MCF 10A (cell line): ENCODE results near the gene NAT16. TPM values are rescaled to one million over a fixed set of nuclear protein-coding genes. Genes with fewer than 3 reads are reported as not detected.

Experiments used
- BruUV-seq: library from RNA; stranded (reverse); fragments of 400-500 nt; replicated peaks from 2 replicates; lab custom pipeline; 2021; lab: Mats Ljungman, UMichigan
- CTCF ChIA-PET: fragments of 300-600 bp; sonication (Branson Sonifier 250); formaldehyde crosslinking; extraction: SDS; loops from one replicate; lab custom pipeline; 2021; ENCODE audit warnings: antibody characterized with exemption, inconsistent platforms; lab: Yijun Ruan, JAX
- POLR2A ChIA-PET: fragments of 300-600, 350-650 bp; sonication (Branson Sonifier 250); formaldehyde crosslinking; extraction: SDS; loops from one replicate; lab custom pipeline; 2020; ENCODE audit warnings: antibody characterized with exemption, inconsistent platforms; lab: Yijun Ruan, JAX
- DNase-seq: peaks from one replicate; pipeline ENCODE4 v3.0.0-alpha.2; 2018; ENCODE audit not compliant: unreplicated experiment
- H3K27ac Mint-ChIP-seq: one replicate; pipeline ENCODE4 v1.8.0; 2022; ENCODE audit warnings: mild to moderate bottlenecking, low read depth, mixed read lengths; ENCODE audit not compliant: unreplicated experiment
- H3K27me3 Mint-ChIP-seq: one replicate; pipeline ENCODE4 v1.8.0; 2022; ENCODE audit warnings: mixed read lengths; ENCODE audit not compliant: insufficient read depth, unreplicated experiment
- H3K36me3 Mint-ChIP-seq: one replicate; pipeline ENCODE4 v1.8.0; 2022; ENCODE audit warnings: mild to moderate bottlenecking, moderate library complexity, mixed read lengths; ENCODE audit not compliant: insufficient read depth, unreplicated experiment
- H3K4me1 Mint-ChIP-seq: one replicate; pipeline ENCODE4 v1.8.0; 2022; ENCODE audit warnings: mixed read lengths; ENCODE audit not compliant: insufficient read depth, unreplicated experiment
- H3K4me3 Mint-ChIP-seq: one replicate; pipeline ENCODE4 v1.8.0; 2022; ENCODE audit warnings: mild to moderate bottlenecking, moderate library complexity, mixed read lengths; ENCODE audit not compliant: unreplicated experiment
- H3K9me3 Mint-ChIP-seq: one replicate; pipeline ENCODE4 v1.8.0; 2022; ENCODE audit warnings: mixed read lengths; ENCODE audit not compliant: unreplicated experiment
- intact Hi-C: fragments of 100-400 bp; cut with micrococcal nuclease; formaldehyde crosslinking; loops from 2 replicates; pipeline ENCODE4 v1.14.1; 2022
- total RNA-seq: library from RNA; stranded (reverse); gene quantifications from 2 replicates; pipeline ENCODE4 v1.2.3, GENCODE V29; 2022
- TF ChIP-seq, protein P1 (sequence below): fragments of 200-600 bp; IDR thresholded peaks from one replicate; pipeline ENCODE4 v1.8.0; 2022; ENCODE audit warnings: antibody characterized with exemption, mild to moderate bottlenecking; ENCODE audit not compliant: unreplicated experiment

NAT16 gene
- total RNA-seq, 1 experiment from 2014 or later = not detected

DNA sequence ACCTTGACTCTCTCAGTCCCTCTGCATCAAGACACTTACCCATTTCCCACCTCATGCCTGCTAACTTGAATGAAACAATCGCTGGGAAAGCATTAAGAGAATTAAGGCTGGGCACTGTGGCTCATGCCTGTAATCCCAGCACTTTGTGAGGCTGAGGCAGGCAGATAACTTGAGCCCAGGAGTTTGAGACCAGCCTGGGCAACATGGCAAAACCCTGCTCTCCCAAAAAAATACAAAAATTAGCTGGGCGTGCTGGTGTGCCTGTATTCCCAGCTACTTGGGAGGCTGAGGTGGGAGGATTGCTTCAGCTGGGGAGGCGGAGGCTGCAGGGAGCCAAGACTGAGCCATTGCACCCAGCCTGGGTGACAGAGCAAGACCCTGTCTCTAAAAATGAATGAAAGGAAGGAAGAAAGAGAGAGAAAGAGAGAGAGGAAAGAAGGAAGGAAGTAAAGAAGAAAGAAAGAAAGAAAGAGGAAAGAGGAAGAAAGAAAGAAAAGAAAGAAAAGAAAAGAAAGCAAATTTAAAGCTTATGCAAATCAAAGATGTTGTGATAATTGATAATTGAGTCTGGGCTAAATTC is 52.5 kb downstream of the NAT16 start:
- Mint-ChIP-seq H3K27me3 (no peaks in the 10 kb centered on the region), H3K27ac (peak overlapping the region; percentile 85), H3K4me1 (peaks cover 46% of the 10 kb centered on the region), H3K9me3 (no peaks in the 10 kb centered on the region), H3K36me3 (peaks cover 34% of the 10 kb centered on the region), H3K4me3 (peak overlapping the region; percentile 76)
- TSS peak; percentile 84 for BruUV-seq
- intact Hi-C loops = loop anchor here (2.0 kb wide), 1 partner anchor 27 kb away; no protein-coding TSS in a partner anchor
- ChIA-PET CTCF (interaction anchor here (0.6 to 1.7 kb wide), 5 partner anchors 8 to 164 kb away, joined by 3 to 6 read pairs (median 4); no protein-coding TSS in a partner anchor), POLR2A (interaction anchor here (1.0 to 3.6 kb wide), 7 partner anchors 10 to 116 kb away, joined by 3 to 24 read pairs (median 6); partner anchors contain the start of gene TRIM56)
- DNase-seq = no peak
- TF ChIP-seq, protein P1, sequence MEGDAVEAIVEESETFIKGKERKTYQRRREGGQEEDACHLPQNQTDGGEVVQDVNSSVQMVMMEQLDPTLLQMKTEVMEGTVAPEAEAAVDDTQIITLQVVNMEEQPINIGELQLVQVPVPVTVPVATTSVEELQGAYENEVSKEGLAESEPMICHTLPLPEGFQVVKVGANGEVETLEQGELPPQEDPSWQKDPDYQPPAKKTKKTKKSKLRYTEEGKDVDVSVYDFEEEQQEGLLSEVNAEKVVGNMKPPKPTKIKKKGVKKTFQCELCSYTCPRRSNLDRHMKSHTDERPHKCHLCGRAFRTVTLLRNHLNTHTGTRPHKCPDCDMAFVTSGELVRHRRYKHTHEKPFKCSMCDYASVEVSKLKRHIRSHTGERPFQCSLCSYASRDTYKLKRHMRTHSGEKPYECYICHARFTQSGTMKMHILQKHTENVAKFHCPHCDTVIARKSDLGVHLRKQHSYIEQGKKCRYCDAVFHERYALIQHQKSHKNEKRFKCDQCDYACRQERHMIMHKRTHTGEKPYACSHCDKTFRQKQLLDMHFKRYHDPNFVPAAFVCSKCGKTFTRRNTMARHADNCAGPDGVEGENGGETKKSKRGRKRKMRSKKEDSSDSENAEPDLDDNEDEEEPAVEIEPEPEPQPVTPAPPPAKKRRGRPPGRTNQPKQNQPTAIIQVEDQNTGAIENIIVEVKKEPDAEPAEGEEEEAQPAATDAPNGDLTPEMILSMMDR = no peak

- peak within 1 kb of the TSS; percentile 85 for H3K27ac Mint-ChIP-seq
- no peaks in the 10 kb centered on the region for H3K9me3 Mint-ChIP-seq
- CTCF ChIA-PET = interaction anchor here (0.6 to 1.7 kb wide), 7 partner anchors 14 to 229 kb away, joined by 3 to 6 read pairs (median 3); no protein-coding TSS in a partner anchor
- peaks cover 49% of the 10 kb centered on the region for H3K4me1 Mint-ChIP-seq
- BruUV-seq = TSS peak; percentile 19
- peaks cover 28% of the 10 kb centered on the region for H3K36me3 Mint-ChIP-seq
- POLR2A ChIA-PET = interaction anchor here (0.7 to 3.6 kb wide), 14 partner anchors 8 to 699 kb away, joined by 3 to 24 read pairs (median 6); partner anchors contain the start of genes PLOD3, TRIM56, ZCWPW1 and ZNHIT1
- peak; percentile 99 for DNase-seq
- peak within 1 kb of the TSS; percentile 76 for H3K4me3 Mint-ChIP-seq
- intact Hi-C loops = loop anchor here (2.0 kb wide), 1 partner anchor 26 kb away; no protein-coding TSS in a partner anchor
- no peaks in the 10 kb centered on the region for H3K27me3 Mint-ChIP-seq
- TF ChIP-seq, protein P1 = peak; percentile 37
Measured at GRCh38 chr7:101126651-101127459, 53.2 kb downstream of the NAT16 start, which contains the start of gene SERPINE1. Gene SERPINE1, plus strand, starts transcription at chr7:101127104. Its CDS starts 1,290 bp downstream, at chr7:101128394.

- intact Hi-C loops = loop anchor here (2.0 kb wide), 1 partner anchor 25 kb away; no protein-coding TSS in a partner anchor
- no peaks in the 10 kb centered on the region for H3K9me3 Mint-ChIP-seq
- H3K27ac Mint-ChIP-seq = peak overlapping the region; percentile 85
- BruUV-seq = no TSS peak
- H3K4me1 Mint-ChIP-seq = peaks cover 47% of the 10 kb centered on the region
- peak; percentile 88 for DNase-seq
- POLR2A ChIA-PET = interaction anchor here (0.7 to 3.6 kb wide), 16 partner anchors 9 to 698 kb away, joined by 3 to 24 read pairs (median 4); partner anchors contain the start of genes PLOD3, TRIM56, UFSP1 and ZCWPW1
- TF ChIP-seq, protein P1 = no peak
- peaks cover 22% of the 10 kb centered on the region for H3K36me3 Mint-ChIP-seq
- no peaks in the 10 kb centered on the region for H3K27me3 Mint-ChIP-seq
- H3K4me3 Mint-ChIP-seq = peak overlapping the region; percentile 76
- CTCF ChIA-PET = interaction anchor here (0.6 to 1.5 kb wide), 8 partner anchors 15 to 228 kb away, joined by 3 to 4 read pairs (median 3); partner anchors contain the start of gene TRIM56
Measured at GRCh38 chr7:101125989-101126650, 54.0 kb downstream of the NAT16 start.
